Mesendoderm (in vitro differentiated cells): ENCODE data around the gene HRH1.
A peak's percentile ranks its signal among the peaks of the same experiment; 100 is the strongest.
"Not testable (repeated sequence)": the region's sequence is repeated elsewhere in the genome, so short reads cannot be mapped to it uniquely, and the experiment has no call there.

Experiments
- DNase-seq: peaks from one replicate; pipeline ENCODE4 v3.0.0; 2013
- H2AK5ac ChIP-seq: 2 replicates; pipeline ENCODE4 v1.6.1; 2013; ENCODE audit warnings: low read length, inconsistent platforms
- H2BK120ac ChIP-seq: 2 replicates; pipeline ENCODE4 v1.6.1; 2013; ENCODE audit warnings: low read depth, mild to moderate bottlenecking, low read length, moderate library complexity, mixed read lengths
- H2BK15ac ChIP-seq: replicated peaks from 2 replicates; pipeline ENCODE4 v1.6.1; 2013; ENCODE audit warnings: low read depth, mild to moderate bottlenecking, moderate library complexity
- H2BK5ac ChIP-seq: 2 replicates; pipeline ENCODE4 v1.6.1; 2013; ENCODE audit warnings: low read length, inconsistent platforms
- H3K18ac ChIP-seq: 2 replicates; pipeline ENCODE4 v1.6.1; 2013; ENCODE audit warnings: mild to moderate bottlenecking, low read length, mixed read lengths
- H3K23ac ChIP-seq: one replicate; pipeline ENCODE4 v1.6.1; 2013; ENCODE audit warnings: low read length
- H3K27ac ChIP-seq: 2 replicates; pipeline ENCODE4 v1.5.1; 2013; ENCODE audit warnings: low read depth, mild to moderate bottlenecking, inconsistent platforms, low read length, moderate library complexity
- H3K27me3 ChIP-seq: 2 replicates; pipeline ENCODE4 v1.6.1; 2013; ENCODE audit warnings: low read length, control low read depth, mild to moderate bottlenecking, inconsistent platforms; ENCODE audit not compliant: insufficient read depth, poor library complexity
- H3K36me3 ChIP-seq: 2 replicates; pipeline ENCODE4 v1.6.1; 2013; ENCODE audit warnings: low read length, inconsistent platforms; ENCODE audit not compliant: control insufficient read depth, insufficient read depth
- H3K4ac ChIP-seq: one replicate; pipeline ENCODE4 v1.6.1; 2013; ENCODE audit warnings: low read depth, mild to moderate bottlenecking, low read length, moderate library complexity
- H3K4me1 ChIP-seq: 2 replicates; pipeline ENCODE4 v1.6.1; 2013; ENCODE audit warnings: low read depth, low read length, inconsistent platforms; ENCODE audit not compliant: control insufficient read depth
- H3K4me2 ChIP-seq: 2 replicates; pipeline ENCODE4 v1.6.1; 2013; ENCODE audit warnings: low read length
- H3K4me3 ChIP-seq: 2 replicates; pipeline ENCODE4 v1.5.1; 2013; ENCODE audit warnings: mild to moderate bottlenecking, low read length
- H3K56ac ChIP-seq: one replicate; pipeline ENCODE4 v1.6.1; 2013; ENCODE audit warnings: low read length
- H3K79me1 ChIP-seq: 2 replicates; pipeline ENCODE4 v1.6.1; 2013; ENCODE audit warnings: low read length, inconsistent platforms
- H3K79me2 ChIP-seq: 2 replicates; pipeline ENCODE4 v1.6.1; 2013; ENCODE audit warnings: mild to moderate bottlenecking, low read length; ENCODE audit not compliant: control insufficient read depth, insufficient read depth
- H3K9ac ChIP-seq: 2 replicates; pipeline ENCODE4 v1.6.1; 2013; ENCODE audit warnings: low read length, inconsistent platforms
- H4K5ac ChIP-seq: one replicate; pipeline ENCODE4 v1.6.1; 2013; ENCODE audit warnings: low read length
- H4K8ac ChIP-seq: one replicate; pipeline ENCODE4 v1.6.1; 2013; ENCODE audit warnings: low read depth, mild to moderate bottlenecking, control low read depth, low read length, moderate library complexity
- WGBS: extraction: QIAGEN DNeasy Blood & Tissue Kit; methylation state at CpG from one replicate; pipeline ENCODE4 v1.1.7; 2013; ENCODE audit warnings: low lambda C conversion rate, missing lambda C conversion rate; ENCODE audit not compliant: insufficient coverage; ENCODE audit errors: extremely low coverage; 5-methylcytosine and 5-hydroxymethylcytosine counted together

Gene HRH1

DNA sequence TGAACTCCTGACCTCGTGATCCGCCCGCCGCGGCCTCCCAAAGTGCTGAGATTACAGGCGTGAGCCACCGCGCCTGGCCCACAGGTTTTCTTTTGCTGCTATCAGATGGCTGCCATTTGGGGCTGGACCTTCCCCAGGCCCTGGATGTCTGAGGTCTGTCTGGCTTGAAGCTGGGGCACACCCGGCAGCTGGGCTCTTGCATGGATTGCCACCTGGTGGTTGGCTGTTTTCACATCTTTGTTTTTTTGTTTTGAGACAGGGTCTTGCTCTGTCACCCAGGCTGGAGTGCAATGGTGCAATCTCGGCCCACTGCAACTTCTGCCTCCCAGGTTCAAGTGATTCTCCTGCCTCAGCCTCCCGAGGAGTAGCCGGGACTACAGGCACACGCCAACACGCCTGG lies 51.6 kb downstream of the HRH1 start:
- not testable (repeated sequence) for H3K4ac ChIP-seq, H3K27me3 ChIP-seq, H3K18ac ChIP-seq, H2AK5ac ChIP-seq, H3K23ac ChIP-seq, H4K5ac ChIP-seq, H2BK5ac ChIP-seq, H3K79me2 ChIP-seq, H3K4me2 ChIP-seq, H3K4me3 ChIP-seq, H2BK120ac ChIP-seq, H3K4me1 ChIP-seq, H3K56ac ChIP-seq, H3K27ac ChIP-seq, H4K8ac ChIP-seq, H3K36me3 ChIP-seq, H3K79me1 ChIP-seq, H3K9ac ChIP-seq, H2BK15ac ChIP-seq
- DNase-seq: peak; percentile 80
- WGBS: no CpG with 5 or more reads among the region's 14 CpGs

DNA sequence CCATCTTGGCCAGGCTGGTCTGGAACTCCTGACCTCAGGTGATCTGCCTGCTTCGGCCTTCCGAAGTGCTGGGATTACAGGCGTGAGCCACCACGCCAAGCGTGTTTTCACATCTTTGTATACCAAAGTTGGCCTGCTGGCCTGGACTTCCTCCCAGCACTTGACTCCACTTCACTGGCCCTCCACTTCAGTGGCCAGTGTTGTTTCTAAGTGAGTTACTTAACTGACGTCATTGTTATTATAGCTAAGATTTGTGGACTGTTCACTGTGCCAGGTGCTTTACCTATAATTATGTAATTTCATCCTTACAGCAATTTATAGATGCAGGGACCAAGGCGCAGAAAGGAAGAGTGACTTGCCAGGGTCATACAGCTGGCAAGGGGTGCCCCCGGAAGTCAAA lies 52.0 kb downstream of the HRH1 start:
- Histone ChIP-seq H3K4me2 (no peak overlapping the region), H3K9ac (no peak overlapping the region)
- no peak for DNase-seq

DNA sequence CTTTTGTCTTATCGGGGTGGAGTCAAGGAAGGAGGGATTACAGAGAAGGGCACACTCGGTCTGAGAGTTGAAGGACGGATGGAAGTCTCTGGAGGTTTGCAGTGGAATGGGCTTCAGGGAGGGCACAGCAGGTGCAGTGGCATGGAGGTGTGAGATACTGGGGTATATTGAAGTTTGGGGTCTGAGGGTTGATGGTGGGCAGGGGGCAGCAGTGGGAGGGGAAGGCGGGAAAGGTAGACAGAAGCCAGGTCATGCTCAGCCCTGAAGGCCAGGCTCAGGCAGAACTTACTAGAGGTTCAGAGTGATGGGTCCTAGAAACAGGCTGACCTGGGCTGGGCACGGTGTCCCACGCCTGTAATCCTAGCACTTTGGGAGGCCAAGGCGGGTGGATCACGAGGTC lies 52.7 kb downstream of the HRH1 start:
- Histone ChIP-seq H2BK5ac (no peak overlapping the region), H3K4ac (no peak overlapping the region), H3K56ac (no peak overlapping the region), H3K4me1 (no peaks in the 10 kb centered on the region), H2BK15ac (no peak overlapping the region), H3K4me2 (no peak overlapping the region), H3K27me3 (no peaks in the 10 kb centered on the region), H2AK5ac (no peak overlapping the region), H3K27ac (no peak overlapping the region), H3K4me3 (no peak overlapping the region), H3K79me1 (no peaks in the 10 kb centered on the region), H3K18ac (no peak overlapping the region), H3K79me2 (no peaks in the 10 kb centered on the region), H3K23ac (no peak overlapping the region), H4K5ac (no peak overlapping the region), H3K9ac (no peak overlapping the region), H3K36me3 (no peaks in the 10 kb centered on the region), H4K8ac (no peak overlapping the region), H2BK120ac (no peak overlapping the region)
- no peak for DNase-seq
- WGBS: no CpG with 5 or more reads among the region's 8 CpGs

More for the DNA sequence above, 52.0 kb downstream of the HRH1 start:
- no peak overlapping the region for H3K18ac ChIP-seq
- no peaks in the 10 kb centered on the region for H3K36me3 ChIP-seq
- no peak overlapping the region for H2BK15ac ChIP-seq
- H4K5ac ChIP-seq: no peak overlapping the region
- no peak overlapping the region for H4K8ac ChIP-seq
- no peak overlapping the region for H3K56ac ChIP-seq
- no peak overlapping the region for H2BK5ac ChIP-seq
- H2BK120ac ChIP-seq: no peak overlapping the region
- H3K4ac ChIP-seq: no peak overlapping the region
- no peak overlapping the region for H3K27ac ChIP-seq
- H3K23ac ChIP-seq: no peak overlapping the region
- no CpG with 5 or more reads among the region's 8 CpGs for WGBS
- H2AK5ac ChIP-seq: no peak overlapping the region
- no peaks in the 10 kb centered on the region for H3K79me2 ChIP-seq
- H3K79me1 ChIP-seq: no peaks in the 10 kb centered on the region
- no peak overlapping the region for H3K4me3 ChIP-seq
- H3K27me3 ChIP-seq: no peaks in the 10 kb centered on the region
- H3K4me1 ChIP-seq: no peaks in the 10 kb centered on the region

DNA sequence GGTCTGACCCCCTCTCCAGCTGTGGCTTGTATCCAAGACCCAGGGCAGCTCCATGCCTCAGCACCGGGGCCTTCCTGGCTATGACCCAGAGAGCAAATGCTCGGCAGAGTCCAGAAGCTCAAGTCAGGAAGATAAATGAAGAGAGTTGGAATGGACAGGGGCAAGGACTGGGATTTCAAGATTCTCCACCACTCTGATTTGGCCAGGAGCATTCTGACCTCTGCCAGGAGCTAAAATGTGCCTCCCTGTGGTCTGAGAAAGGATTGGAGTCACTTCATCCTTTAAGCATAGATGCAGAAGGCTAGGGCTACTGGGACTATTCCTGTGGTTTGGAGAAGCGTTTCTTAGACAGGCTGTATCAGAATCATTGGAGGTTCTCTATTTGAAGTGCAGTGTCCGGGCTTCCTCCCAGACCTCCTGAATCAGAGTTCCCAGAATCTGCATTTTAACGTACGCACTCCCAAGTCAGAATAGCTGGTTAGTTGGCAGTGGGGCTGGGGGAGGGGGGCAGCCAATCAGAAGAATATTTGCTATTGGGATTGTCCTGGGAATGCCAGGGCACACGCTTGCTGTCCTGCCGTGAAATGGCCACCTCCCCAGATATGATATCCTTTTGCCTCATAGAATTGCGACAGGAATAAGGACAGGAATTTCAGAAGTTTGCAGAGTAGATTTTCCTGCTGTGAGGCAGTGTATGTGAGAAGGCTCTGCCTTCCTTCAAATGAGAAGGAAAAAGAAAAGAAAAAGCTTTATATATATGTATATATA lies 57.4 kb downstream of the HRH1 start:
- H3K18ac ChIP-seq: no peak overlapping the region
- H3K4me3 ChIP-seq: no peak overlapping the region
- no peaks in the 10 kb centered on the region for H3K4me1 ChIP-seq
- no peak overlapping the region for H2BK120ac ChIP-seq
- H3K27ac ChIP-seq: no peak overlapping the region
- H3K79me2 ChIP-seq: no peaks in the 10 kb centered on the region
- H3K4me2 ChIP-seq: no peak overlapping the region
- H3K56ac ChIP-seq: no peak overlapping the region
- H4K5ac ChIP-seq: no peak overlapping the region
- no peaks in the 10 kb centered on the region for H3K36me3 ChIP-seq
- H3K23ac ChIP-seq: no peak overlapping the region
- H3K27me3 ChIP-seq: no peaks in the 10 kb centered on the region
- H4K8ac ChIP-seq: no peak overlapping the region
- no peak overlapping the region for H3K9ac ChIP-seq
- no peak overlapping the region for H2BK5ac ChIP-seq
- no peak overlapping the region for H3K4ac ChIP-seq
- WGBS: no CpG with 5 or more reads among the region's 9 CpGs
- no peak overlapping the region for H2BK15ac ChIP-seq
- H2AK5ac ChIP-seq: no peak overlapping the region
- DNase-seq: peak; percentile 20
- no peaks in the 10 kb centered on the region for H3K79me1 ChIP-seq

DNA sequence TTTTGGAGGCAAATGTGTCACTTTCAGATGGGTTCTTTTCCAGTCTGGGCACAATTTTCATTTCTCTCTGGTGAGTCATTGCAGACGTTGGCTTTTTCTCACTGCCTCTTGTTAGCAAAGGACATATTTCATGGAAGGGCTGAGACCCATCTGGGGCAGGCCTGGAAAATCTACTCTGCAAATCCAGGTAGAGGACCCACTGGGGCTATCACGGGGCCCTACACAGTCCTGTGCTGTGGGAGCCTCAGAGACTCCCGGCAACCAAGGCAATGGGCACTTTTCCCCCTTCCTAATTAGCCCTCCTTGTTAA lies 58.0 kb downstream of the HRH1 start:
- DNase-seq: no peak
- H2BK15ac ChIP-seq: no peak overlapping the region
- no peak overlapping the region for H3K9ac ChIP-seq
- no peak overlapping the region for H2BK120ac ChIP-seq
- H2BK5ac ChIP-seq: no peak overlapping the region
- H3K4me3 ChIP-seq: no peak overlapping the region
- no peak overlapping the region for H3K18ac ChIP-seq
- H2AK5ac ChIP-seq: no peak overlapping the region
- H4K5ac ChIP-seq: no peak overlapping the region
- H3K4me2 ChIP-seq: no peak overlapping the region
- no peak overlapping the region for H3K56ac ChIP-seq
- no peaks in the 10 kb centered on the region for H3K79me2 ChIP-seq
- no peak overlapping the region for H3K4ac ChIP-seq
- H3K4me1 ChIP-seq: no peaks in the 10 kb centered on the region
- no peak overlapping the region for H3K23ac ChIP-seq
- H4K8ac ChIP-seq: no peak overlapping the region
- no peaks in the 10 kb centered on the region for H3K79me1 ChIP-seq
- WGBS: no CpG with 5 or more reads among the region's 3 CpGs
- H3K36me3 ChIP-seq: no peaks in the 10 kb centered on the region
- H3K27ac ChIP-seq: no peak overlapping the region
- H3K27me3 ChIP-seq: no peaks in the 10 kb centered on the region

DNA sequence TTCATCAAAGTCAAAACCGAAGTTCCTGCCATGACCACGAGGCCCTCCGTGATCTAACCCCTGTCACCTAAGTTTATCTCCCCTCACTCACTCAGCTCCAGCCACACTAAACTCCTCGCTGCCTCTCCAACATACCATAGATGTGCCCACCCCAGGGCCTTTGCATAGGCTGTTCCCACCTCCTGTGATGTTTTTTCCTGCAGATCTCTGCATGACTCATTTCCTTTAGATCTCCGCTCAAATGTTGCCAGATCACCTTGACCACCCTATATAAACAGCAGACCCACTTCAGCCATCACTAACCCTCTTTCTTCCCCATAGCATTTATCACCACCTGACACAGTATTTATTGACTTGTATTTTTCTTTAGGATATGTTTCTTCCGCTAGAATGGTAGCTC lies 58.5 kb downstream of the HRH1 start:
- DNase-seq: peak; percentile 6
- Histone ChIP-seq H2BK120ac (no peak overlapping the region), H3K4me1 (no peaks in the 10 kb centered on the region), H3K27ac (no peak overlapping the region), H4K8ac (no peak overlapping the region), H3K4me2 (no peak overlapping the region), H2BK5ac (no peak overlapping the region), H3K4me3 (no peak overlapping the region), H3K9ac (no peak overlapping the region), H3K18ac (no peak overlapping the region), H4K5ac (no peak overlapping the region), H3K79me2 (no peaks in the 10 kb centered on the region), H3K27me3 (no peaks in the 10 kb centered on the region), H3K79me1 (no peaks in the 10 kb centered on the region), H3K23ac (no peak overlapping the region), H3K56ac (no peak overlapping the region), H2AK5ac (no peak overlapping the region), H2BK15ac (no peak overlapping the region), H3K36me3 (no peaks in the 10 kb centered on the region), H3K4ac (no peak overlapping the region)
- no CpG with 5 or more reads among the region's 6 CpGs for WGBS
